ENCODE measurements around the gene TMEM174.
"Not testable (repeated sequence)": the region's sequence is repeated elsewhere in the genome, so short reads cannot be mapped to it uniquely, and the experiment has no call there.

The TMEM174 gene

DNA sequence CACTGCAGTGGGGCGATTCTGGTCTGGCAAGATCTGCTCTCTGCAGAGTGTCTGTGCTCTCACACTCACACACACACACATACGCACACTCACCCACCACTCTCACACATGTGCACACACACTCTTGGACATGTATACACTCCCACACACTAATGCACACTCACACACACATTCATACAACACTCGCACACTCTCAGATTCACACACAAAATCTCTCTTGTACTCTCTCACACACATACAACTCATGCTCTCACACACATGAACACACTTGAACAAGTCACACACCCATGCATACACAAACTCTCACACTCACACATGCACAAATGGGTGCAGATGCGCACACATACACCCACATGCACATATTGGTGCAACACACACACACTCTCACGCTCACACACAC is 31.7 kb downstream of the TMEM174 start:
- H2BK12ac ChIP-seq (ENCODE audit: low read length) = no peak overlapping the region
- no peak overlapping the region for H3K9ac ChIP-seq (ENCODE audit: low read depth, low read length, poor library complexity)
- no peak overlapping the region for H2BK120ac ChIP-seq (ENCODE audit: low read depth, low read length)
- no peak overlapping the region for H2AFZ ChIP-seq (ENCODE audit: low read length)
- H3K4me3 ChIP-seq (ENCODE audit: low read length in 2 of 2) = no peak overlapping the region
- H2BK5ac ChIP-seq (ENCODE audit: low read length) = no peak overlapping the region
- no peak overlapping the region for H3K18ac ChIP-seq (ENCODE audit: low read length)
- H2BK15ac ChIP-seq (ENCODE audit: low read length) = no peak overlapping the region
- H3K14ac ChIP-seq (ENCODE audit: low read length) = no peak overlapping the region
- H3K79me1 ChIP-seq (ENCODE audit: low read depth, low read length) = no peaks in the 10 kb centered on the region
- no peak overlapping the region for H3K4me2 ChIP-seq (ENCODE audit: insufficient read depth, low read length, poor library complexity, severe bottlenecking)
- H3K27ac ChIP-seq (replicated peaks; ENCODE audit: low read length) = no peak overlapping the region
- no peak overlapping the region for H4K91ac ChIP-seq (ENCODE audit: low read depth, low read length, poor library complexity)
- no peak overlapping the region for H2AK5ac ChIP-seq (ENCODE audit: low read depth, low read length)
- 100% methylated on average over 1 of the region's 5 CpGs; no CpG with 5 or more reads in 1 of the 2 donors for WGBS, 2 donors (ENCODE audit: extremely low coverage in 2 of 2, insufficient read length in 2 of 2, insufficient replicate concordance in 1 of 2)
- H3K27me3 ChIP-seq (ENCODE audit: control insufficient read depth in 3 of 3, insufficient read depth in 3 of 3, low read depth in 1 of 3, low read length in 3 of 3) = peaks cover 0 to 6% (median 2%) of the 10 kb centered on the region in 3 experiments
- no peak overlapping the region for H3K4ac ChIP-seq (ENCODE audit: low read length)
- H3K4me1 ChIP-seq (ENCODE audit: control insufficient read depth in 2 of 2, insufficient read depth in 1 of 2, low read depth in 1 of 2, low read length in 2 of 2) = peaks cover 0 to 2% of the 10 kb centered on the region in 2 donors
- no peak for DNase-seq (ENCODE audit: low spot score)
- H3K36me3 ChIP-seq (replicated peaks in 1 of 2; ENCODE audit: control insufficient read depth in 2 of 2, insufficient read depth in 2 of 2, low read length in 2 of 2) = no peaks in the 10 kb centered on the region
- no peak overlapping the region for H4K8ac ChIP-seq (ENCODE audit: low read depth, low read length)
- H3K23ac ChIP-seq (ENCODE audit: low read depth, low read length, poor library complexity) = no peak overlapping the region
- no peaks in the 10 kb centered on the region for H3K9me3 ChIP-seq (replicated peaks in 1 of 2; ENCODE audit: control insufficient read depth in 2 of 2, insufficient read depth in 1 of 2, low read depth in 1 of 2, low read length in 2 of 2)

DNA sequence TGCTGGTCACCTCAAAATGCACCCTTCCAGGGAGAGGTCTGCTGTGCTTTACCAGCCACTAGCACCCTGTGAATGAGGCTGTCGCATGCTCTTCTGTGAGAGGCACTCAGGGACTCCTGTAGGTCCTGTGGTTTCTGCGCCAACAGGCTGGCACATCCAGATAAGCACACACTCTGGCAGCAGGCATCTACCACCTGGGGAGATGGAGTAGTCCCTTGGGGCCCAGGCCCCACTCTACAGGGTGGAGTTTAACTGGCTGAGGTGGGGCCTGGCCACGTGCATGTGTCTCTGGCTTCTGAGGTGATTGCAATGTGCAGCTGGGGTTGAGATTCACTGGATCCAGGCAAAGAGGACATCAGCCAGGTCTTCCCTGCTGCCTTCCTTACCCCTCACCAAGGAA is 32.3 kb downstream of the TMEM174 start:
- peaks cover 0 to 6% (median 2%) of the 10 kb centered on the region in 3 experiments for H3K27me3 ChIP-seq (ENCODE audit: control insufficient read depth in 3 of 3, insufficient read depth in 3 of 3, low read depth in 1 of 3, low read length in 3 of 3)
- H3K4me1 ChIP-seq (ENCODE audit: control insufficient read depth in 2 of 2, insufficient read depth in 1 of 2, low read depth in 1 of 2, low read length in 2 of 2) = peaks cover 0 to 2% of the 10 kb centered on the region in 2 donors
- H3K79me1 ChIP-seq (ENCODE audit: low read depth, low read length) = no peaks in the 10 kb centered on the region
- no peak overlapping the region for H2BK5ac ChIP-seq (ENCODE audit: low read length)
- no peak overlapping the region for H2AFZ ChIP-seq (ENCODE audit: low read length)
- no peak overlapping the region for H3K23ac ChIP-seq (ENCODE audit: low read depth, low read length, poor library complexity)
- no peak overlapping the region for H3K4me3 ChIP-seq (ENCODE audit: low read length in 2 of 2)
- H2BK15ac ChIP-seq (ENCODE audit: low read length) = no peak overlapping the region
- no peaks in the 10 kb centered on the region for H3K9me3 ChIP-seq (replicated peaks in 1 of 2; ENCODE audit: control insufficient read depth in 2 of 2, insufficient read depth in 1 of 2, low read depth in 1 of 2, low read length in 2 of 2)
- H3K27ac ChIP-seq (replicated peaks; ENCODE audit: low read length) = no peak overlapping the region
- H4K91ac ChIP-seq (ENCODE audit: low read depth, low read length, poor library complexity) = no peak overlapping the region
- H3K4me2 ChIP-seq (ENCODE audit: insufficient read depth, low read length, poor library complexity, severe bottlenecking) = no peak overlapping the region
- no peak overlapping the region for H2BK12ac ChIP-seq (ENCODE audit: low read length)
- H4K8ac ChIP-seq (ENCODE audit: low read depth, low read length) = no peak overlapping the region
- no peak overlapping the region for H2BK120ac ChIP-seq (ENCODE audit: low read depth, low read length)
- H3K14ac ChIP-seq (ENCODE audit: low read length) = peak overlapping the region; percentile 33
- WGBS, 2 donors (ENCODE audit: extremely low coverage in 2 of 2, insufficient read length in 2 of 2, insufficient replicate concordance in 1 of 2) = no CpG with 5 or more reads among the region's 3 CpGs
- no peak overlapping the region for H2AK5ac ChIP-seq (ENCODE audit: low read depth, low read length)
- no peak overlapping the region for H3K9ac ChIP-seq (ENCODE audit: low read depth, low read length, poor library complexity)
- no peak for DNase-seq (ENCODE audit: low spot score)
- H3K18ac ChIP-seq (ENCODE audit: low read length) = no peak overlapping the region
- H3K4ac ChIP-seq (ENCODE audit: low read length) = no peak overlapping the region
- H3K36me3 ChIP-seq (replicated peaks in 1 of 2; ENCODE audit: control insufficient read depth in 2 of 2, insufficient read depth in 2 of 2, low read length in 2 of 2) = no peaks in the 10 kb centered on the region

DNA sequence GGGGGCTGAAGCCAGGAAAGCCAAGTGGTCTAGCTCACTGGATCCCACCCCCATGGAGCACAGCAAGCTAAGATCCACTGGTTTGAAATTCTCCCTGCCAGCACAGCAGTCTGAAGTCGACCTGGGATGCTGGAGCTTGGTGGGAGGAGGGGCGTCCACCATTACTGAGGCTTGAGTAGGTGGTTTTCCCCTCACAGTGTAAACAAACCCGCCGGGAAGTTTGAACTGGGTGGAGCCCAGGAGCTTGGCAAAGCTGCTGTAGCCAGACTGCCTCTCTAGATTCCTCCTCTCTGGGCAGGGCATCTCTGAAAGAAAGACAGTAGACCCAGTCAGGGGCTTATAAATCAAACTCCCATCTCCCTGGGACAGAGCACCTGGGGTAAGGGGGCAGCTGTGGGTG is 34.2 kb downstream of the TMEM174 start:
- WGBS, 2 donors (ENCODE audit: extremely low coverage in 2 of 2, insufficient read length in 2 of 2, insufficient replicate concordance in 1 of 2) = no CpG with 5 or more reads among the region's 4 CpGs
- not testable (repeated sequence) for H3K4me3 ChIP-seq (ENCODE audit: low read length in 2 of 2); DNase-seq (ENCODE audit: low spot score)

DNA sequence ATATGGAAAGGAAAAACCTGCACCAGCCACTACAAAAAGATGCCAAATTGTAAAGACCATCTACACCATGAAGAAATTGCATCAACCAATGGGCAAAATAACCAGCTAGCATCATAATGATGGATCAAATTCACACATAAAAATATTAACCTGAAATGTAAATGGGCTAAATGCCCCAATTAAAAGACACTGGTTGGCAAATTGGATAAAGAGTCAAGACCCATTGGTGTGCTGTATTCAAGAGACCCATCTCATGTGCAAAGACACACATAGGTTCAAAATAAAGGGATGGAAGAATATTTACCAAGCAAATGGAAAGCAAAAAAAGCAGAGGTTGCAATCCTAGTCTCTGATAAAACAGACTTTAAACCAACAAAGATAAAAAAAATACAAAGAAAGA is 36.1 kb downstream of the TMEM174 start:
- H3K9ac ChIP-seq (ENCODE audit: low read depth, low read length, poor library complexity); H2BK120ac ChIP-seq (ENCODE audit: low read depth, low read length); H3K4me3 ChIP-seq (ENCODE audit: low read length in 2 of 2); H3K9me3 ChIP-seq (replicated peaks in 1 of 2; ENCODE audit: control insufficient read depth in 2 of 2, insufficient read depth in 1 of 2, low read depth in 1 of 2, low read length in 2 of 2); H3K23ac ChIP-seq (ENCODE audit: low read depth, low read length, poor library complexity); H3K36me3 ChIP-seq (replicated peaks in 1 of 2; ENCODE audit: control insufficient read depth in 2 of 2, insufficient read depth in 2 of 2, low read length in 2 of 2); H3K4me1 ChIP-seq (ENCODE audit: control insufficient read depth in 2 of 2, insufficient read depth in 1 of 2, low read depth in 1 of 2, low read length in 2 of 2); DNase-seq (ENCODE audit: low spot score); H3K4me2 ChIP-seq (ENCODE audit: insufficient read depth, low read length, poor library complexity, severe bottlenecking); H3K14ac ChIP-seq (ENCODE audit: low read length); H3K79me1 ChIP-seq (ENCODE audit: low read depth, low read length); H2AFZ ChIP-seq (ENCODE audit: low read length); H3K18ac ChIP-seq (ENCODE audit: low read length); H4K8ac ChIP-seq (ENCODE audit: low read depth, low read length); H2AK5ac ChIP-seq (ENCODE audit: low read depth, low read length); H2BK5ac ChIP-seq (ENCODE audit: low read length); H2BK12ac ChIP-seq (ENCODE audit: low read length); H3K27ac ChIP-seq (replicated peaks; ENCODE audit: low read length); H3K4ac ChIP-seq (ENCODE audit: low read length); H2BK15ac ChIP-seq (ENCODE audit: low read length); H4K91ac ChIP-seq (ENCODE audit: low read depth, low read length, poor library complexity): not testable (repeated sequence)
- H3K27me3 ChIP-seq (ENCODE audit: control insufficient read depth in 3 of 3, insufficient read depth in 3 of 3, low read depth in 1 of 3, low read length in 3 of 3) = peaks cover 0 to 12% (median 5%) of the 10 kb centered on the region in 3 experiments

More for the DNA sequence above, 34.2 kb downstream of the TMEM174 start:
- H2BK5ac ChIP-seq (ENCODE audit: low read length); H3K36me3 ChIP-seq (replicated peaks in 1 of 2; ENCODE audit: control insufficient read depth in 2 of 2, insufficient read depth in 2 of 2, low read length in 2 of 2); H2BK120ac ChIP-seq (ENCODE audit: low read depth, low read length); H2AFZ ChIP-seq (ENCODE audit: low read length); H3K27ac ChIP-seq (replicated peaks; ENCODE audit: low read length); H3K14ac ChIP-seq (ENCODE audit: low read length); H4K91ac ChIP-seq (ENCODE audit: low read depth, low read length, poor library complexity); H3K23ac ChIP-seq (ENCODE audit: low read depth, low read length, poor library complexity); H3K79me1 ChIP-seq (ENCODE audit: low read depth, low read length); H3K9me3 ChIP-seq (replicated peaks in 1 of 2; ENCODE audit: control insufficient read depth in 2 of 2, insufficient read depth in 1 of 2, low read depth in 1 of 2, low read length in 2 of 2); H3K4ac ChIP-seq (ENCODE audit: low read length); H2BK12ac ChIP-seq (ENCODE audit: low read length); H2BK15ac ChIP-seq (ENCODE audit: low read length); H3K18ac ChIP-seq (ENCODE audit: low read length); H4K8ac ChIP-seq (ENCODE audit: low read depth, low read length); H3K4me2 ChIP-seq (ENCODE audit: insufficient read depth, low read length, poor library complexity, severe bottlenecking); H2AK5ac ChIP-seq (ENCODE audit: low read depth, low read length); H3K4me1 ChIP-seq (ENCODE audit: control insufficient read depth in 2 of 2, insufficient read depth in 1 of 2, low read depth in 1 of 2, low read length in 2 of 2); H3K27me3 ChIP-seq (ENCODE audit: control insufficient read depth in 3 of 3, insufficient read depth in 3 of 3, low read depth in 1 of 3, low read length in 3 of 3); H3K9ac ChIP-seq (ENCODE audit: low read depth, low read length, poor library complexity): not testable (repeated sequence)
